IMR-90 (cell line): ENCODE data around the gene SLC25A21. TPM values are rescaled to one million over a fixed set of nuclear protein-coding genes. Genes with fewer than 3 reads are reported as not detected.

Experiments used
- ATAC-seq: fragments of 200-7000 bp; cut with Tn5 transposase; 2 replicates; pipeline ENCODE4 v1.9.1; 2020; ENCODE audit warnings: low read depth, mild to moderate bottlenecking, moderate library complexity
- BruUV-seq: library from RNA; stranded (reverse); fragments of 400-500 nt; replicated peaks from 2 replicates; lab custom pipeline; 2021; lab: Mats Ljungman, UMichigan
- CTCF ChIA-PET: fragments of 300-600 bp; formaldehyde crosslinking; extraction: SDS; loops from one replicate; lab custom pipeline; 2021; ENCODE audit warnings: antibody characterized with exemption; lab: Yijun Ruan, JAX
- POLR2A ChIA-PET: fragments of 300-600 bp; sonication (Branson Sonifier 250); formaldehyde crosslinking; loops from one replicate; lab custom pipeline; 2022; ENCODE audit warnings: antibody characterized with exemption; ENCODE audit not compliant: unreplicated experiment; lab: Charles Lee
- DNase-seq: peaks from one replicate; pipeline ENCODE4 v3.0.0; 2013
- H2AFZ ChIP-seq: replicated peaks from 2 replicates; pipeline ENCODE3; 2013; ENCODE audit warnings: low read length, mild to moderate bottlenecking; ENCODE audit not compliant: poor library complexity
- H2AK5ac ChIP-seq: 2 replicates; pipeline ENCODE4 v1.6.1; 2013; ENCODE audit warnings: low read depth, low read length, inconsistent platforms
- H2AK9ac ChIP-seq: replicated peaks from 2 replicates; pipeline ENCODE3; 2013; ENCODE audit warnings: mild to moderate bottlenecking, low read depth, low read length, moderate library complexity; ENCODE audit not compliant: poor library complexity
- H2BK120ac ChIP-seq: 2 replicates; pipeline ENCODE4 v1.6.1; 2013; ENCODE audit warnings: low read depth, low read length, inconsistent platforms
- H2BK15ac ChIP-seq: 3 replicates; pipeline ENCODE4 v1.6.1; 2013; ENCODE audit warnings: low read depth, low read length, inconsistent platforms
- H2BK20ac ChIP-seq: 2 replicates; pipeline ENCODE4 v1.6.1; 2013; ENCODE audit warnings: low read depth, mild to moderate bottlenecking, inconsistent platforms, low read length, moderate library complexity
- H2BK5ac ChIP-seq: 2 replicates; pipeline ENCODE4 v1.6.1; 2013; ENCODE audit warnings: mild to moderate bottlenecking, low read depth, low read length, inconsistent platforms; ENCODE audit not compliant: poor library complexity, severe bottlenecking
- H3K14ac ChIP-seq: replicated peaks from 2 replicates; pipeline ENCODE4 v1.6.1; 2013; ENCODE audit warnings: low read depth, low read length, inconsistent platforms
- H3K18ac ChIP-seq: 2 replicates; pipeline ENCODE4 v1.6.1; 2013; ENCODE audit warnings: low read depth, low read length, control low read depth
- H3K23ac ChIP-seq: 2 replicates; pipeline ENCODE4 v1.6.1; 2013; ENCODE audit warnings: low read depth, low read length, inconsistent platforms
- H3K27ac ChIP-seq: 2 replicates; pipeline ENCODE4 v1.5.1; 2013; ENCODE audit warnings: mild to moderate bottlenecking, control low read depth, low read length; ENCODE audit not compliant: insufficient read depth
- H3K27me3 ChIP-seq: 2 replicates; pipeline ENCODE4 v1.6.1; 2013; ENCODE audit warnings: low read length; ENCODE audit not compliant: control insufficient read depth, insufficient read depth
- H3K36me3 ChIP-seq: 2 replicates; pipeline ENCODE4 v1.6.1; 2013; ENCODE audit warnings: low read length, mixed read lengths; ENCODE audit not compliant: control insufficient read depth, insufficient read depth
- H3K4ac ChIP-seq: 2 replicates; pipeline ENCODE4 v1.6.1; 2013; ENCODE audit warnings: low read depth, low read length, inconsistent platforms
- H3K4me1 ChIP-seq: 2 replicates; pipeline ENCODE4 v1.6.1; 2013; ENCODE audit warnings: low read length, mixed read lengths; ENCODE audit not compliant: control insufficient read depth, insufficient read depth
- H3K4me2 ChIP-seq: 2 replicates; pipeline ENCODE4 v1.6.1; 2013; ENCODE audit warnings: low read depth, mild to moderate bottlenecking, control low read depth, low read length, moderate library complexity
- H3K4me3 ChIP-seq: 2 replicates; pipeline ENCODE4 v1.5.1; 2013; ENCODE audit warnings: low read depth, mild to moderate bottlenecking, control low read depth, low read length, moderate library complexity; ENCODE audit not compliant: insufficient read depth
- H3K56ac ChIP-seq: 2 replicates; pipeline ENCODE4 v1.6.1; 2013; ENCODE audit warnings: low read length, inconsistent platforms; ENCODE audit not compliant: insufficient read depth; ENCODE audit errors: extremely low read depth
- H3K79me1 ChIP-seq, 2 experiments: 2 replicates each; pipeline ENCODE4 v1.6.1; 2013; ENCODE audit warnings: low read length in 2 of 2, inconsistent platforms in 1 of 2, low read depth in 1 of 2
- H3K9ac ChIP-seq: 2 replicates; pipeline ENCODE4 v1.6.1; 2013; ENCODE audit warnings: low read depth, low read length, control low read depth
- H3K9me1 ChIP-seq: 2 replicates; pipeline ENCODE4 v1.6.1; 2013; ENCODE audit warnings: low read length, inconsistent platforms; ENCODE audit not compliant: insufficient read depth
- H3K9me3 ChIP-seq: 2 replicates; pipeline ENCODE4 v1.6.1; 2013; ENCODE audit warnings: low read length; ENCODE audit not compliant: control insufficient read depth, insufficient read depth
- H4K20me1 ChIP-seq: 2 replicates; pipeline ENCODE4 v1.6.1; 2013; ENCODE audit warnings: low read length, inconsistent platforms; ENCODE audit not compliant: insufficient read depth
- H4K5ac ChIP-seq: 2 replicates; pipeline ENCODE4 v1.6.1; 2013; ENCODE audit warnings: mild to moderate bottlenecking, low read depth, low read length, control low read depth
- H4K8ac ChIP-seq, 2 experiments: 2 replicates each; pipeline ENCODE4 v1.6.1; 2013; ENCODE audit warnings: low read depth in 2 of 2, low read length in 2 of 2, control low read depth in 1 of 2, inconsistent platforms in 1 of 2
- H4K91ac ChIP-seq: 2 replicates; pipeline ENCODE4 v1.6.1; 2013; ENCODE audit warnings: low read depth, low read length, inconsistent platforms; ENCODE audit not compliant: insufficient read depth
- BHLHE40 ChIP-seq: fragments of 150-350 bp; IDR thresholded peaks from 2 replicates; pipeline ENCODE4 v1.6.1; 2016; ENCODE audit warnings: mild to moderate bottlenecking, low read depth, low read length
- CEBPB ChIP-seq: IDR thresholded peaks from 2 replicates; pipeline ENCODE4 v1.6.1; 2012; ENCODE audit warnings: low read depth, low read length, improper control_type of control experiment
- ELK1 ChIP-seq: fragments of 150-350 bp; IDR thresholded peaks from 2 replicates; pipeline ENCODE4 v1.6.1; 2016; ENCODE audit warnings: low read depth, mild to moderate bottlenecking, low read length, moderate library complexity, borderline replicate concordance
- FOS ChIP-seq: fragments of 150-350 bp; IDR thresholded peaks from 2 replicates; pipeline ENCODE4 v1.6.1; 2016; ENCODE audit warnings: low read depth, low read length
- MAFK ChIP-seq: IDR thresholded peaks from 2 replicates; pipeline ENCODE4 v1.6.1; 2012; ENCODE audit warnings: low read depth, low read length, improper control_type of control experiment
- NFE2L2 ChIP-seq: fragments of 150-350 bp; IDR thresholded peaks from 2 replicates; pipeline ENCODE4 v1.6.1; 2016; ENCODE audit warnings: low read depth, mild to moderate bottlenecking, low read length
- POLR2A ChIP-seq: IDR thresholded peaks from 2 replicates; pipeline ENCODE4 v1.6.1; 2012; ENCODE audit warnings: mild to moderate bottlenecking, low read depth, low read length
- RCOR1 ChIP-seq: IDR thresholded peaks from 2 replicates; pipeline ENCODE4 v1.6.1; 2012; ENCODE audit warnings: mild to moderate bottlenecking, low read length, improper control_type of control experiment; ENCODE audit not compliant: insufficient replicate concordance
- RFX5 ChIP-seq: IDR thresholded peaks from 2 replicates; pipeline ENCODE4 v1.8.0; 2012; ENCODE audit warnings: low read depth, mild to moderate bottlenecking, low read length, moderate library complexity
- SMC3 ChIP-seq: fragments of 150-350 bp; IDR thresholded peaks from 2 replicates; pipeline ENCODE4 v1.6.1; 2016; ENCODE audit warnings: low read depth, mild to moderate bottlenecking, antibody characterized with exemption, low read length, moderate library complexity
- USF2 ChIP-seq: fragments of 150-350 bp; IDR thresholded peaks from 2 replicates; pipeline ENCODE4 v1.6.1; 2017; ENCODE audit warnings: mild to moderate bottlenecking, antibody characterized with exemption, low read length, low read depth
- WGBS, 2 experiments: methylation state at CpG; one replicate each; pipeline versions ENCODE4 v1.1.5 to v1.1.7; 2013; ENCODE audit warnings: missing lambda C conversion rate in 2 of 2; ENCODE audit not compliant: insufficient read length in 1 of 2; ENCODE audit errors: extremely low coverage in 2 of 2; 5-methylcytosine and 5-hydroxymethylcytosine counted together
- dilution Hi-C: fragments of 300-500 bp; cut with HindIII; formaldehyde crosslinking; loops from one replicate; pipeline ENCODE4 v1.14.3; 2018; ENCODE audit warnings: low sequenced_read_pairs; ENCODE audit not compliant: unreplicated experiment
- in situ Hi-C: fragments of 300-500 bp; cut with MboI; formaldehyde crosslinking; loops from 3 replicates; pipeline ENCODE4 v1.14.3; 2019; ENCODE audit warnings: low sequenced_read_pairs, inconsistent platforms, mixed read lengths
- intact Hi-C: fragments of 100-400 bp; cut with micrococcal nuclease; formaldehyde crosslinking; loops from 2 replicates; pipeline ENCODE4 v1.10.0; 2022
- polyA plus RNA-seq, 3 experiments: library from polyadenylated mRNA; depleted of rRNA; stranded (reverse); fragments of >200 nt; gene quantifications; 2 replicates each; pipeline ENCODE4 v1.2.3, GENCODE V29; 2012; ENCODE audit warnings: low replicate concordance in 1 of 3
- total RNA-seq: library from RNA; depleted of rRNA; stranded (reverse); fragments of >200 nt; gene quantifications from 2 replicates; pipeline ENCODE4 v1.2.3, GENCODE V29; 2012

The SLC25A21 gene
- total and polyA plus RNA-seq, 2 of the 4 experiments (the other 2 are of a cell fraction) = 0.62 to 0.90 TPM

- Histone ChIP-seq H3K4me1 (peaks cover 3% of the 10 kb centered on the region; the same call in 1 of the 2 replicates), H4K20me1 (no peaks in the 10 kb centered on the region), H4K8ac (no peak overlapping the region), H3K27me3 (no peaks in the 10 kb centered on the region), H2BK20ac (no peak overlapping the region), H3K56ac (no peak overlapping the region), H3K4me2 (no peak overlapping the region), H3K23ac (no peak overlapping the region), H2AFZ (no peak overlapping the region), H2AK9ac (no peak overlapping the region), H3K36me3 (no peaks in the 10 kb centered on the region), H2AK5ac (no peak overlapping the region), H4K91ac (no peak overlapping the region), H3K14ac (no peak overlapping the region), H3K9me3 (no peaks in the 10 kb centered on the region), H3K4ac (no peak overlapping the region), H3K9ac (no peak overlapping the region), H2BK15ac (no peak overlapping the region), H3K79me1 (no peaks in the 10 kb centered on the region), H3K4me3 (no peak overlapping the region), H2BK5ac (no peak overlapping the region), H3K27ac (no peak overlapping the region), H2BK120ac (peak overlapping the region; percentile 37; the same call in 1 of the 2 replicates), H3K9me1 (no peaks in the 10 kb centered on the region), H3K18ac (no peak overlapping the region), H4K5ac (no peak overlapping the region)
- no peak for ATAC-seq
- CTCF ChIA-PET = interaction anchor here (1.0 kb wide), 1 partner anchor 11 kb away, joined by 3 read pairs; no protein-coding TSS in a partner anchor
- TF ChIP-seq RFX5 (no peak), SMC3 (no peak), BHLHE40 (no peak), POLR2A (no peak), RCOR1 (no peak), NFE2L2 (no peak), ELK1 (no peak), USF2 (no peak), MAFK (no peak), CEBPB (no peak), FOS (no peak)
- WGBS, 2 experiments = no CpG with 5 or more reads among the region's 3 CpGs
- intact Hi-C loops = no loop called here
- DNase-seq = no peak
- dilution Hi-C loops = no loop called here
- no TSS peak for BruUV-seq
- POLR2A ChIA-PET = no interaction called here
- in situ Hi-C loops = no loop called here
These were observed 134.6 kb downstream of the SLC25A21 start for GRCh38 chr14:37037636-37038387.
